Stimulated activated CD8-positive, alpha-beta memory T cell treated with anti-CD3 and anti-CD28 coated beads, Interleukin-7, amount 100 ng/mL, for 24 hours (primary cell): ENCODE data around the gene PSMB10.

Source experiments
- DNase-seq: peaks from one replicate; pipeline ENCODE4 v3.0.0-alpha.2; 2020; ENCODE audit warnings: low read depth

The PSMB10 gene

DNA sequence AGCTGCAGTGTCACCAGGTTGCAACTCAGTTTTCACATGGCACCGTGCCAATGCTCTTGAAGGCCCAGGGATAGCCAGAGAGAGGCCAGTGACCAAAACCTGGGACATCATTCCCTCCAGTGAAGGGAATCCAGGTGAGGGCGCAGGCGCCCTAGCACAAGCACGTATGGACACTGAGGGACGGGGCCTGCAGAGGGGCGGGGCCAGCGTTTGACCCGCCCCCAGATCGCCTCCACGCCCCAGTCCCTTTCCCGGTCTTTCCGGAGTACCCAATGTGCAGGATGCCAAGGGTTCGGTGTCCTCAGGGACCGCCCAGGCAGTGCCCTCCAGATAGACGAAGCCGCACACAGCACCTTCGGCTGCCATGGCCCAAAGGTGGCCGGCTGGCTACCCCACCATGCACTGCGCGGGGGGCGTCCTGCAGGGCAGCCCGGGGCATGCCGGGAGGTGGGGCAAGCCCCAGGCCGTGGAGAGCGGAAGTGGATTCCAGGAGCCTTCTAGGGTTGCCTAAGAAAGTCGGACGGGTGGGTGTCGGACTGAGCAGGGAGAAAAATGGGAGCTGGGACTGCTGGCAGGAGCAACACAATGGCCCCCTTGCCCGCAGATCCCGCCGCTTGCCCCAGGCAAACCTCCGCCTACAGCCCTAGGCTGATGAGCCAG is 27.1 kb upstream of the PSMB10 start:
- DNase-seq, result no peak

- DNase-seq, result no peak
Observed at GRCh38 chr16:67963292-67963661, 26.6 kb upstream of the PSMB10 start.

GRCh38 chr16:67962135-67962534 is 25.5 kb upstream of the PSMB10 start:
- no peak for DNase-seq

GRCh38 chr16:67961551-67961957 is 24.9 kb upstream of the PSMB10 start:
- DNase-seq, result no peak

DNA sequence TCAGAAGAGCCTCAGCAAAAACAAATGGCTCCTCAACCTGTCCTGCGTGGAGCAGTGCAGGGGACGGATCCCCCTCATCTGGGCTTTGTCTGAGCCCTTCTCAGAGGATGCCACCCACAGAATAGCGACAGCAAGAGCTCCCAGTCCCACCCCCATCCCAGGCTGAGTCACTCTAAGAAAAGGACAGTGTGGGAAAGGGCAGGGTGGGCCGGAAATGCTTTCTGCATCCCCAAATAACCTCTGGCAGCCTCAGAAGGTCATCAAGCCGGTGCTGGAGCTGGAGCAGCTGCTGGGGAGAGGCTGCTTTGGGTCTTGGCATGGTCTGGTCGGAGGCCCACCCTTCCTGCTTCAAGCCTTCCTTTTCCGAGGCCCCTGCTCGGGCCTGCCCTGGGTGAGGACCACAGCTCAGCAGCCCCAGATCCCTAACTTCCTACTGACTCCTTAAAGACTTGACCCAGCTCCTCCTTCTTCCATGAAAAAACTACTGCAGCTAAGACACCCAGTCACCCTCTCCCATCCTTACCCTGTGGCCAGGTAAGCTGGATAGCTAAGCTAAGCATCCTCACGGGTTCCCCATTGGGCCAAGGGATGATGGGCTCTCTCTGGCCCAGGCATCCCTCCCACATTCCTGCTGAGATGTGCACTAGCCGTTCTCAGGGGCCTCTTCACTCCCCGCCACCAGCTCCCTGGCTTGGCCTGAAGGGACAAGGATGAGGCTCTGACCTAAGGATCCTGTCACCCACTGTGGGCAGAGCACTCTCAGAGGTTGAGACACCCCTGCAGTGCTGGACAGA is 23.1 kb upstream of the PSMB10 start:
- no peak for DNase-seq

- DNase-seq, result no peak
Observed at GRCh38 chr16:67957622-67958021, 21.0 kb upstream of the PSMB10 start.

DNA sequence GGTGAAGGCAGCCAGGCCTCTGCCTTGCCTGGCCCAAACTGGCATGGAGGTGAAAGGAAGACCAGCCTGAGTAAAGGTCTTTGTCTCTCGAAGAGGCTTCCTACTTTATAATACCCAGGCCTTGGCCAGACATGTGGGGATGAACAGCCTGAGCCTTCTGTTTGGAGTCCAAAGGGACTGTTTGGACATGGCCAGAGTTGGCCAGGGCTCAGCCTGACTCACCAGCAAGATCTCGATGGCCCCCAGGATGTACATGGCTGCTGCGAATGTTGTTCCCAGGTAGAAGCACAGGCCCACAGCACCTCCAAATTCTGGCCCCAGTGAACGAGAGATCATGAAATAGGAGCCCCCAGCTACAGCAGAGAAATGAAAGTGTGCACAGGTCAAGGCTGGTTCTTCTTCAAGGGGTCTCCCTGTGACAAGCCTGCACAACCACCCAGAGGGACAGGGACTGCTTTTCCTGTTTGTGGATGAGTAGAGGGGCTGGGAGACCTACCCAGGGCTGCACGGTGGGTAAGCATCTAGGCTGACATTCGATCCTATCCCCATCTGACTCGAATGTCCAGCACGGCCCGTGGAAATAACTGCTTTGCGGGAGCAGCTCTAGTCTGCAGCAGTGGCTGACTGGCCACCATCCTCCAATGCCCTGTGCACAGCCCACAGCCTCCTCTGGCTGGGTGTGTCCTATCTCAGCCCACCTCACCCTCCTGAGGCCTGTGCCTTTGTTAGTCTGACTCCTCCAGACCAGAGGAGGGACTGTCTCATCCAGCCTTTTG is 18.0 kb upstream of the PSMB10 start:
- no peak for DNase-seq

DNA sequence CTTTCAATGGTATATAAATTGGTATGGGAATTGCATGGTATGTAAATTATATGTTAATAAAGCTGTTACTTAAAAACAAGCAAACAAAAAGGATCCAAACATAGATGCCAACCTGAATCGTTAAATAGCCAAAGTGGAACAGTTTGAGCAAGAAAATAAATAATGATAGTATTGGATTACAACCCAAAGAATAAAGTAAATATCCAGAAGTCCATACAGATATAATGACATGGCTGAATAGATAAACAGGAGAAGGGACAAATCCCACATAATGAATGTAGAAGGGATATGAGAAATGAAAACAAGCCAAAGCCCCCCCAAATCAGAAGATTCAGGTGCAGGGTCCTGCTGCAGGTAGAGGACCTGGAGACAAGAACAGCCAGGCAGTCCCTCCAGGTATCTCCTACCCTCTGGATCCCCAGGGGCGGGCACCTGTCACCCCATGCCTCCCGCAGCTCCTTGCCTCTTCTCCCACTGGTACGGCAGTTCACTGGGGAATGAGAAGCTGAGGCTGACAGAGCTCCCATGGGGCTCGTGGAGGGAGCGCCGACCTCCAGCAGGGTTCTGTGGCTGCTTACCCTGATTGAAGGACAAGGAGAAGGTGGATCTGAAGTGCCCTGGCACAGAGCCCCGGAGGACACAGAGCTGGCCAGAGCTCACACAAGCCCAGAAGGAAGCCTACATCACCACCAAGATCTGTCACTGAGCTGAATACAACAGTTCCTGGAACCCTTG is 17.2 kb upstream of the PSMB10 start:
- DNase-seq, result no peak

DNA sequence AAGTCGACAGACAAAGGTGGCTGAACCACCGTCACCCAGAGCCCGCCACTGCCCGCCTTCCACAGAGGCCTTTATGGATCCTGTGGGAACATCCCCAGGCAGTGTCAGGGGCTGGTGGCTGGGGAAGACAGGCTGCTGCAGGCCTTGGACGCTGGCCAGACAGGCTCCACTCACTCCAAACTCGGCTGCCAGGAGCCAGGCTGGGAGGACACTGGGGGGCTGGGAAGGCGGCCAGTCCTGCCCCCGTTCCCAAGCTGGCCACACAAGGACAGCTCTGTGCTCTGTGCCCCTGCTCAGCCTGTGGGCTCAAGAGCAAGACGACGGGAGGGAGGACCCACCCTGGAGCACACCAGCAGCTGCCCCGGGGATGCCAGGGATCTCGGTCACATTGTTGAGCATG is 14.8 kb upstream of the PSMB10 start:
- no peak for DNase-seq

DNA sequence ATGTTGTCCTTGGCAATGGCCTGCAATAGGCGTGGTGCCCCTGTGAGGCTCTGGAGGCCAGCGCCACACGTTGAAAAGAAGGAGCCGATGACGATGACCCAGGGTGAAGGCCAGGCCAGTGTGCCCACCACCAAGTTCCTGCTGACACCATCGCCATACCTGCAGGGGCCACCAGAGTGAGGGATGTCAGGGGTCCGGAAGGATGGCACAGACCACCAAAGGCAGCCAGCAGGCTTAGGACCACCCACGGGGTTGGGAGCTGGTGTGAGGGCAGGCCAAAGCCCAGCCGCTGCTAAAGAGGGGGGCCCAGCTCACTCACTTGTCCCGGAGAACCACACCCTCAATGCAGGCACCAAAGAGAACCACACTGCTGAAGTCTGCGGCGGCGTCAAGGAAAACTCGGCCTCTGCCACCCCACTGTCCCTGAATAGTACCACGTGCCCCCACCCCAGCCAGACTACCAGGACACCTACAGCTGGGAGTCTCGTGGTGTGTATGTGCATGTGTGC is 13.7 kb upstream of the PSMB10 start:
- no peak for DNase-seq

- DNase-seq, result no peak
Observed at GRCh38 chr16:67949645-67950044, 13.0 kb upstream of the PSMB10 start.

GRCh38 chr16:67948015-67948414 is 11.4 kb upstream of the PSMB10 start:
- no peak for DNase-seq

DNA sequence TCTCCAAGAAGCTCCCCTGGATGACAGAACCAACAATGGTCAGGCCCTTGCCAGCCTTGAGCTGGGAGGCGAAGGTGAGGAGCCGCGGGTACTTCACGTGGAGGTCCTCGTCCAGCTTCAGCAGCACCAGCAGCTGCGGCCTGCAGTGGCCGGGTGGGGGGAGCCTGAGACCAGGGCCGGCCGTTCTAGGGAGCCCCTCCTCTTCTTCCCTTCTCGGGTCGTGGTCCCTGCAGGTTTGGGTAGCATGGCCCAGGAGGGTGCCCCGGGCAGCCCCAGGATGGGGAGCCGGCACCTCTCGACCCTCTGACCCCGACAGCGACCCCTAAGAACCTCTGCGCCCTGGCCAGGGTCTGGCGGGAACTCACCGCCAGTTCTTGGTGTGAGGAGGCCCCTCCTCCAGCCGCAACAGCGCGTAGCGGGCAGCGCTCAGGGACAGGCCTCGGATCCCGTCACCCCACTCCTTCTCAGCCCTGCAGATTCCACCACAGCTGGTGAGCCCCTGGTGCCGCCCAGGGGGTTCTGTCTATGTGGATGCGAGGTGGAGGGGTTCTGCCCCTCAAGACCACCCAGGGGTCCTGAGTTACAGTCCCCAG is 10.4 kb upstream of the PSMB10 start:
- DNase-seq, result no peak

DNA sequence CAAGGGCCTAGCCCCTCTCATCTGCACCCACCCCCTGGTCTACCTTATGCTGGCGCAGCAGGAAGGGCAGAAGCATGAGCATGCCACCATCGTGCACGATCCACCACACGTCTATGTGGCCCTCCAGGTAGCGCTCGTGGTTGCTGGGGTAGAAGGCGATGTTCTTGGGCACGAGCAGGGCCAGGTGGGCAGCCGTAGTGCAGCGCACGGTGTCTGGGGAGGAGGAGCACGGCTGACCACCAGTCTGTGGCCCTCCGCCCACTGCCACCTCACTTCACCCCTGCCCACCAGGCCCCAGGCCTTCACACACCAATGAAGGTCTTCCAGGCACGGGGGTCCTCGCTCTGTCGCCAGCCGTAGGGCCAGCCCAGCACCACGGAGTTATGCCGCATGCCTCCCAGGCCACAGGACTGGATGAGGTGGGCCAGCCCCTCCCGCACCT is 9.5 kb upstream of the PSMB10 start:
- DNase-seq, result no peak

GRCh38 chr16:67945392-67945933 is 8.8 kb upstream of the PSMB10 start:
- DNase-seq, result no peak

GRCh38 chr16:67944690-67945391 is 8.2 kb upstream of the PSMB10 start:
- DNase-seq, result no peak

GRCh38 chr16:67943619-67944504 is 7.2 kb upstream of the PSMB10 start, which contains the start of gene LCAT:
Gene LCAT, minus strand, starts transcription at chr16:67944120. Its CDS starts 19 bp downstream, at chr16:67944101.
- no peak for DNase-seq

- no peak for DNase-seq
Observed at GRCh38 chr16:67943256-67943618, 6.6 kb upstream of the PSMB10 start.

- DNase-seq, result no peak
Observed at GRCh38 chr16:67942510-67943255, 6.0 kb upstream of the PSMB10 start.
